K562 (cell line): ENCODE results near the gene ARHGEF6. TPM values are rescaled to one million over a fixed set of nuclear protein-coding genes. Genes with fewer than 3 reads are reported as not detected.

Experiments used
- CHD7 ChIP-seq: fragments of 200-600 bp; sonication (generic); IDR thresholded peaks from one replicate; pipeline ENCODE4 v1.6.1; 2012; ENCODE audit warnings: mild to moderate bottlenecking, low read depth, low read length, inconsistent platforms
- polyA plus RNA-seq, 8 experiments: library from polyadenylated mRNA; depleted of rRNA in 4 of 8; stranded (reverse) in 5 of 8; unstranded in 3 of 8; fragments of >200 nt; fragmentation: Nextera tagmentation in 2 of 8; fragmentation: Illumina TruSeq in 1 of 8; extraction: Ambion mirVana in 2 of 8; extraction: Trizol in 1 of 8; gene quantifications; 2 replicates each; pipeline versions ENCODE4 v1.2.1 to v1.2.3, GENCODE V29; 2011 to 2014; ENCODE audit warnings: inconsistent platforms in 1 of 8, missing spikeins in 1 of 8
- total RNA-seq, 7 experiments: library from RNA; depleted of rRNA in 6 of 7; stranded (reverse); fragments of >200 nt in 6 of 7; fragmentation: Illumina TruSeq in 2 of 7; extraction: Trizol in 2 of 7; gene quantifications; 2 replicates each; pipeline versions ENCODE4 v1.2.1 to v1.2.3, GENCODE V29; 2011 to 2021; ENCODE audit warnings: low replicate concordance in 1 of 7

The ARHGEF6 gene
- total and polyA plus RNA-seq, 9 of the 15 experiments (the other 6 are each of a cell fraction or from before 2014, with no cell fraction given): 2.9 to 22.1 (median 13.3) TPM

- no peak for TF ChIP-seq CHD7
These were observed 158.2 kb downstream of the ARHGEF6 start (continued) for GRCh38 chrX:136622568-136622967.
